GM21825 (cell line): ENCODE measurements around the gene CFAP20DC.
"Not testable (repeated sequence)": the region's sequence is repeated elsewhere in the genome, so short reads cannot be mapped to it uniquely, and the experiment has no call there.

Source experiments
- ATAC-seq: cut with Tn5 transposase; IDR thresholded peaks from one replicate; pipeline ENCODE4 v1.9.1; 2021; ENCODE audit warnings: mild to moderate bottlenecking, moderate library complexity; ENCODE audit not compliant: unreplicated experiment

CFAP20DC gene

GRCh38 chr3:58751882-58752567 is 297.8 kb downstream of the CFAP20DC start:
- no peak for ATAC-seq

GRCh38 chr3:58751235-58751634 is 298.6 kb downstream of the CFAP20DC start:
- ATAC-seq, result no peak

GRCh38 chr3:58749948-58750347 is 299.9 kb downstream of the CFAP20DC start:
- no peak for ATAC-seq

- ATAC-seq, result no peak
Measured at GRCh38 chr3:58748024-58748423, 301.8 kb downstream of the CFAP20DC start.

- ATAC-seq, result no peak
Measured at GRCh38 chr3:58746758-58747157, 303.1 kb downstream of the CFAP20DC start.

GRCh38 chr3:58743296-58743695 is 306.5 kb downstream of the CFAP20DC start:
- no peak for ATAC-seq

GRCh38 chr3:58742239-58742638 is 307.6 kb downstream of the CFAP20DC start:
- no peak for ATAC-seq

- ATAC-seq, result no peak
Measured at GRCh38 chr3:58737644-58738043, 312.2 kb downstream of the CFAP20DC start.

GRCh38 chr3:58731673-58732072 is 318.2 kb downstream of the CFAP20DC start:
- ATAC-seq, result no peak

- no peak for ATAC-seq
Measured at GRCh38 chr3:58728723-58729122, 321.1 kb downstream of the CFAP20DC start.

- ATAC-seq, result no peak
Measured at GRCh38 chr3:58725326-58725853, 324.4 kb downstream of the CFAP20DC start.

- ATAC-seq, result no peak
Measured at GRCh38 chr3:58724336-58724735, 325.5 kb downstream of the CFAP20DC start.

- no peak for ATAC-seq
Measured at GRCh38 chr3:58723173-58723572, 326.7 kb downstream of the CFAP20DC start.

GRCh38 chr3:58722561-58722960 is 327.3 kb downstream of the CFAP20DC start:
- no peak for ATAC-seq

GRCh38 chr3:58720526-58720925 is 329.3 kb downstream of the CFAP20DC start:
- no peak for ATAC-seq

GRCh38 chr3:58719684-58720083 is 330.1 kb downstream of the CFAP20DC start:
- ATAC-seq, result no peak

- no peak for ATAC-seq
Measured at GRCh38 chr3:58713715-58714401, 336.0 kb downstream of the CFAP20DC start.

GRCh38 chr3:58711871-58712270 is 338.0 kb downstream of the CFAP20DC start:
- ATAC-seq, result no peak

GRCh38 chr3:58708983-58709382 is 340.8 kb downstream of the CFAP20DC start:
- ATAC-seq, result not testable (repeated sequence)

GRCh38 chr3:58708116-58708791 is 341.6 kb downstream of the CFAP20DC start:
- no peak for ATAC-seq

GRCh38 chr3:58707390-58707930 is 342.4 kb downstream of the CFAP20DC start:
- no peak for ATAC-seq
